HG03060 (cell line): Measurements from ENCODE around the gene BTBD10.

ENCODE experiments used
- ATAC-seq: cut with Tn5 transposase; IDR thresholded peaks from one replicate; pipeline ENCODE4 v1.9.1; 2021; ENCODE audit warnings: low read depth, moderate number of reproducible peaks; ENCODE audit not compliant: unreplicated experiment

The BTBD10 gene

DNA sequence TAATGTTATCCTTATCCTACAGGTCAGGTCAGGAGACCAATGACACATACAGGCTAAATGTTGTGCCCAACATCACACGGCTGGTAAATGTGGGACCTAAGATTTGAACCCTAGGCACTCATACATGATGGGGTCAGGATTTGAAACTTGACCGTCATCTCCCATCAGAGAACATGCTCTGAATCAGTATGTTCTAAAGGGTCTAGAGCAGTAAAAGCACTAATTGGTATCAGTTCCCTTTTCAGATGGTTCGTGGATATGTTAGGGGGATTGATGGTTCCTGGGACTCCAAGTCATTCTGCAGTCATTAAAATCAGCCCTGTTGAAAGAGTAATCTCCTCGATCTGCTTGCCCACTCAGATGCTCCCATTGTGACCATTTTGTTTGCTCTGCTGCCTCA lies 120.0 kb downstream of the BTBD10 start:
- no peak for ATAC-seq

DNA sequence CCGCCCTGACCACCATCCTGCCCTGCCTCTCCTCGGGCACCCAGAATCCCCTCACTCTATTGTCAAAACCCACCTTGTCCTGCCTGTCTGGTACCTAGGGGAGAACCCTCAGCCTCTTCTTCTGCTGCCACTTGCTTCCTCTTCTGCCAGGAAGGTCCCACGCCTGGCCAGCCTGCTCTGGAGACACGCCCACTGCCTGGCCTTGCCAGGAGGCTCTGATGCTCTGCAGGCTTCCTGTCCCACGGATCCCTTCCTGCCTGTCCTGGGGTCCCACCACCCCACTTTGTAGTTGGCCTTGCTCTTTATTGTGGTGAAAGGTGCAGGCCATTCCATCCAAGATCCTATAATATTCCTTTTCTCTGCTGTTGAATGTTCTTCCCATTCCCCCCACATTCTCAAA lies 122.0 kb downstream of the BTBD10 start:
- no peak for ATAC-seq

DNA sequence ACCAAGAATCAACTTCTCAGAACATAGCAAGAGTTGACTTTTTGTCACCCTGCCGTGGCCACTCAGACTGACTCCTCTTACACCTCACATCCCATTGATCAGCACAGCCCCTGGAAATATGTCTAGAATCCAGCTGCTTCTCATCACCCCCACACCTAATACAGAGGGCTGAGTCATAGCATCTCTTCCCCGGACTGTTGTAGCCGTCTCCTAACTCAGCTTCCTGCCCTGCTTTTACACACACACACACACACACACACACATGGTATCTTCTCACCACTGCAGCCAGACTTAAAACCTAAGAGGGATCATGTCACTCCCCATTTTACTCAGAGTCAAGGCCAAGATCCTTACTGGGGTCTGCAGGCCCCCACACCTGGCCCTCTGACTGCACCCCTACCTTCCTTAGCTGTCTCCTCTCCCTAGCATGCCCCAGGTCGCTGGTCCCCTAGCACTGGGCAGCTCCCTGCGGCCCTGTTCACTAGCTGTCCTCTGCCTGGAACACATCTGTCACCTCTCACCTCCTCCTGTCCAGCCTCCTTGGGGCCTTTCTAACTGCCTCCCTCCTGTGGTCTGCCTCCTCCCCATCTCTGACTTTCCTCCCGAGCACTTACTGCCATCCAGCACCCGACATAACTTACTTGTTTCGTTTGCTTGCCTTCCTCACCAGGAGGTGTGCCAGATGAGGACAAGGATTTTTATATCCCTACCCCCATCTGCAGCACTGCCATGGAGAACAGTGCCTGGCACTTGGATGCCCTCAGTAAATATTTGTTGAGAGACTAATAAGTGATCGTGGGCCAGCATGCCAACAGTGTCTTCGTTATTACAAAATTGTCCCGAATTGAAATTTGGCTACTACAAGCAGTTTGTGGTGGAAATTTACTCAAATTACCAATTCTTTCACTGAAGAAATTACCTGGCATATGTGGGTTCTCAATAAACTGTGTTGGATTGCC lies 123.5 kb downstream of the BTBD10 start:
- no peak for ATAC-seq

DNA sequence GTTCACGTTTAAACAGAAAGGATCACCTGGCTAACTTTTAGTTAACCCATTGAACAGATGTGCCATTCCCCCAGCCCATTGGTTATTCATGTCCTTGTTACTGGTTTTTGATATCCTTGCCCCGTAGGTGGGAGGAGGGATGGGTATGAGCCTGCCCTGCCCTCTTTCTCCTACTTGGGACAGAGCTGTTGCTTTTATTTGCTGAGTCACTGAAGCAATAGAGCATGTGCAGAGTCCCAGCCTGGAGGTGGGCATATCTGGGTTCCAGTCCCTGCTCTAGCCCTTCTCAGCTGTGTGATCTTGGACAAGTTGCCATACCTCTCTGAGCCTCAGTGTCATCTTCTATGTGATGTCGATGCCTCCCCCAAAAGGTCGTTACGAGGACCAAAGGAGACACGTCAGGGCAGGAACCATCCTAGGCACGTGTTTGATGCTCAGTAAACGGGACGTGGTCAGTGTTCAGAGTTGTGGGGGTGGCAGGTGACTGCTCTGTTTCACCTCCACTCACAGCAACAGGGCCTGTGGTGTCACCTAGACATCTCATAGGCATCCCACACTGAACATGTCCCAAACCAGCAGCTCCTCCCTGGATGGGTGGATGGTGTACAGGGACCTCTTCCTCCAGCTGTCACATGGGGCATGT lies 124.5 kb downstream of the BTBD10 start:
- ATAC-seq, result no peak

DNA sequence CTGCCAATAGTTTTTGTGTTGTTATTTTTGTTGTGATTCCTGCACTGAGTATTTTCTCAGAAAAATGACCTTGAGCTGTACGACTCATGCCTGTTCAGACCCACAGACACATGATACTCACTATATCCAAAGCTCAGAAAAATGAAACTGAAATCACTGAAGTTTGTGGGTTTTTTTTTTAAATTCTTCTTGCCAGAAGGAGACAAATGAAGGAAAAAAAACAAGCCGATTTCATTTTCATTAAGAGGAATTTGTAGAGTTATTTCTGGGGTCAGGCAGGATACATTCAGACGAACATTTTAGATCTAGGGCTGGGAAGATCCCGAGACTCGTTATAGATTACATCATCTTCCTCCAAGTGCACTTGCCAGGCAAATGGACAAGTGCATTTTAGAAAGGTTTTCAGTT lies 125.0 kb downstream of the BTBD10 start:
- ATAC-seq, result no peak
